DOHH2 (cell line): ENCODE results near the gene HLA-DMA.

Experiments
- H3F3A ChIP-seq: fragments of 200-600 bp; sonication (generic), shearing (Covaris generic); 2 replicates; pipeline ENCODE4 v1.6.0; 2016; ENCODE audit warnings: antibody characterized with exemption, mild to moderate bottlenecking; ENCODE audit not compliant: control insufficient read depth, insufficient read depth
- H3K27ac ChIP-seq: fragments of 200-600 bp; sonication (generic); 2 replicates; pipeline ENCODE4 v1.5.1; 2014; ENCODE audit warnings: low read depth, mild to moderate bottlenecking, low read length, moderate library complexity
- H3K27me3 ChIP-seq: fragments of 200-600 bp; sonication (generic); 2 replicates; pipeline ENCODE4 v1.6.1; 2014; ENCODE audit warnings: mild to moderate bottlenecking, low read length, mixed read lengths; ENCODE audit not compliant: control insufficient read depth
- H3K36me3 ChIP-seq: fragments of 200-600 bp; sonication (generic); 2 replicates; pipeline ENCODE4 v1.6.1; 2014; ENCODE audit warnings: mild to moderate bottlenecking, low read length, moderate library complexity, mixed read lengths; ENCODE audit not compliant: control insufficient read depth
- H3K4me1 ChIP-seq: fragments of 200-600 bp; sonication (generic); 2 replicates; pipeline ENCODE4 v1.6.1; 2014; ENCODE audit warnings: mild to moderate bottlenecking, low read length, mixed read lengths; ENCODE audit not compliant: control insufficient read depth
- H3K4me2 ChIP-seq: fragments of 200-600 bp; sonication (generic); 2 replicates; pipeline ENCODE4 v1.6.0; 2014; ENCODE audit warnings: mild to moderate bottlenecking, low read length, moderate library complexity
- H3K4me3 ChIP-seq: fragments of 200-600 bp; sonication (generic); 2 replicates; pipeline ENCODE4 v1.5.1; 2014; ENCODE audit warnings: mild to moderate bottlenecking, low read length, mixed read lengths
- H3K79me2 ChIP-seq: fragments of 200-600 bp; sonication (generic); 2 replicates; pipeline ENCODE4 v1.6.1; 2014; ENCODE audit warnings: mild to moderate bottlenecking, low read length, mixed read lengths; ENCODE audit not compliant: control insufficient read depth
- H3K9me2 ChIP-seq: fragments of 200-600 bp; sonication (generic); replicated peaks from 2 replicates; pipeline ENCODE4 v1.6.1; 2014; ENCODE audit warnings: mild to moderate bottlenecking, low read length, mixed read lengths; ENCODE audit not compliant: control insufficient read depth
- H3K9me3 ChIP-seq: fragments of 200-600 bp; sonication (generic); 2 replicates; pipeline ENCODE4 v1.6.1; 2014; ENCODE audit warnings: antibody characterized with exemption, low read length, mixed read lengths; ENCODE audit not compliant: control insufficient read depth, insufficient read depth
- H4K20me1 ChIP-seq: fragments of 200-600 bp; sonication (generic); 2 replicates; pipeline ENCODE4 v1.6.0; 2014; ENCODE audit warnings: low read depth, mild to moderate bottlenecking, antibody characterized with exemption, low read length, moderate library complexity; ENCODE audit not compliant: control insufficient read depth, insufficient read depth
- CTCF ChIP-seq: fragments of 200-600 bp; sonication (generic); IDR thresholded peaks from one replicate; pipeline ENCODE4 v1.5.1; 2014; ENCODE audit warnings: antibody characterized with exemption, mild to moderate bottlenecking, low read depth, low read length; ENCODE audit not compliant: poor library complexity, severe bottlenecking
- EZH2phosphoT487 ChIP-seq: fragments of 200-600 bp; sonication (generic); IDR thresholded peaks from 2 replicates; pipeline ENCODE4 v1.6.1; 2017; ENCODE audit warnings: borderline replicate concordance, mild to moderate bottlenecking, antibody characterized with exemption, low read length, moderate library complexity, mixed read lengths

The HLA-DMA gene

GRCh38 chr6:32977272-32977952 lies 24.5 kb upstream of the HLA-DMA start:
- TF ChIP-seq CTCF, result no peak
- TF ChIP-seq EZH2phosphoT487, result no peak
- H3K4me1 ChIP-seq, result peaks cover 47% of the 10 kb centered on the region
- no peaks in the 10 kb centered on the region for H3K9me2 ChIP-seq
- no peak overlapping the region for H3K4me3 ChIP-seq
- H4K20me1 ChIP-seq, result peaks cover 62% of the 10 kb centered on the region
- H3K4me2 ChIP-seq, result no peak overlapping the region
- peaks cover 64% of the 10 kb centered on the region for H3K79me2 ChIP-seq
- H3K36me3 ChIP-seq, result peaks cover 100% of the 10 kb centered on the region
- no peaks in the 10 kb centered on the region for H3K9me3 ChIP-seq
- no peaks in the 10 kb centered on the region for H3K27me3 ChIP-seq
- H3K27ac ChIP-seq, result no peak overlapping the region
- peaks cover 88% of the 10 kb centered on the region for H3F3A ChIP-seq

GRCh38 chr6:32976334-32977069 lies 23.6 kb upstream of the HLA-DMA start:
- TF ChIP-seq CTCF (no peak), EZH2phosphoT487 (no peak)
- peak overlapping the region; percentile 2; the same call in 1 of the 2 replicates for H3K4me2 ChIP-seq

DNA sequence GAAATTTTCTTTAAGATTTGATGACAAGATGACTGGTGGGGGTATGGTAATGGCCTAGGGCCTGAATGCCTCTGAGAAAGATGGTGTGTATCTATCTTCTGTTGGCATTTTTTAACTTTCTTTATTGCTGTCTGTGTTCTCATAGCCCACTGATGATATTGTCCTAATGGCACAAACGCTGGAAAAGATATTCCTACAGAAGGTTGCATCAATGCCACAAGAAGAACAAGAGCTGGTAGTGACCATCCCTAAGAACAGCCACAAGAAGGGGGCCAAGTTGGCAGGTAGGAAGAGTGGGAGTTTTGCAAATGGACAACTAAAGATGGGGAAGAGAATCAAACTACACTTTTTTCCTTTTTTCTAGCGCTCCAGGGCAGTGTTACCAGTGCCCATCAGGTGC lies 23.0 kb upstream of the HLA-DMA start:
- TF ChIP-seq EZH2phosphoT487, result no peak
- no peak for TF ChIP-seq CTCF
- Histone ChIP-seq H3K27me3 (no peaks in the 10 kb centered on the region), H3K4me2 (peak overlapping the region; percentile 88), H4K20me1 (peaks cover 64% of the 10 kb centered on the region), H3K9me3 (no peaks in the 10 kb centered on the region), H3K36me3 (peaks cover 97% of the 10 kb centered on the region), H3F3A (peaks cover 77% of the 10 kb centered on the region), H3K79me2 (peaks cover 77% of the 10 kb centered on the region), H3K4me3 (peak overlapping the region; percentile 90), H3K27ac (no peak overlapping the region), H3K4me1 (peaks cover 44% of the 10 kb centered on the region), H3K9me2 (no peaks in the 10 kb centered on the region)

More at GRCh38 chr6:32976334-32977069, 23.6 kb upstream of the HLA-DMA start:
- H3F3A ChIP-seq, result peaks cover 79% of the 10 kb centered on the region
- H3K79me2 ChIP-seq, result peaks cover 71% of the 10 kb centered on the region
- no peaks in the 10 kb centered on the region for H3K9me2 ChIP-seq
- H3K9me3 ChIP-seq, result no peaks in the 10 kb centered on the region
- H4K20me1 ChIP-seq, result peaks cover 64% of the 10 kb centered on the region
- H3K4me3 ChIP-seq, result no peak overlapping the region
- H3K4me1 ChIP-seq, result peaks cover 44% of the 10 kb centered on the region
- peaks cover 97% of the 10 kb centered on the region for H3K36me3 ChIP-seq
- H3K27me3 ChIP-seq, result no peaks in the 10 kb centered on the region
- no peak overlapping the region for H3K27ac ChIP-seq
